Astrocyte (in vitro differentiated cells and primary cell): ENCODE data around the gene ZNF578.
"Not testable (repeated sequence)": the region's sequence is repeated elsewhere in the genome, so short reads cannot be mapped to it uniquely, and the experiment has no call there.

Source experiments
- EZH2 ChIP-seq: IDR thresholded peaks from 2 replicates; pipeline ENCODE4 v1.6.1; 2012; ENCODE audit warnings: mild to moderate bottlenecking, low read length, inconsistent platforms; ENCODE audit not compliant: insufficient read depth
- TF ChIP-seq, protein P1 (sequence below): IDR thresholded peaks from 2 replicates; pipeline ENCODE4 v1.5.1; 2011; ENCODE audit warnings: low read depth, mild to moderate bottlenecking, inconsistent platforms, low read length, moderate library complexity; ENCODE audit not compliant: insufficient read depth

DNA sequence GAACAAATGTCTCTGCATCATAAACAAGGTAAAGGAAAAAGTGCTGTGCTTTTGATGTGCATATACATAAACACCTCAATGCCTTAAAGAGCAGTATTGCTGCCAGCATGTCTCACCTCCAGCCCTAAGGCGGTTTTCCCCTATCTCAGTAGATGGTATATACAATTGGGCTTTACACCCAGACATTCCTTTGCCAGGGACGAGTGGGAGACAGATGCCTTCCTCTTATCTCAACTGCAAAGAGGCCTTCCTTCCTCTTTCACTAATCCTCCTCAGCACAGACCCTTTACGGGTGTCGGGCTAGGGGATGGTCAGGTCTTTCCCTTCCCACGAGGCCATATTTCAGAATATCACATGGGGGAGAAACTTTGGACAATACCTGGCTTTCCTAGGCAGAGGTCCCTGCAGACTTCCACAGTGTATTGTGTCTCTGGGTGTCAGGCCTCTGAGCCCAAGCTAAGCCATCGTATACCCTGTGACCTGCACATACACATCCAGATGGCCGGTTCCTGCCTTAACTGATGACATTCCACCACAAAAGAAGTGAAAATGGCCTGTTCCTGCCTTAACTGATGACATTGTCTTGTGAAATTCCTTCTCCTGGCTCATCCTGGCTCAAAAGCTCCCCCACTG, 30.9 kb downstream of the ZNF578 start:
- TF ChIP-seq EZH2: not testable (repeated sequence)
- TF ChIP-seq, protein P1, sequence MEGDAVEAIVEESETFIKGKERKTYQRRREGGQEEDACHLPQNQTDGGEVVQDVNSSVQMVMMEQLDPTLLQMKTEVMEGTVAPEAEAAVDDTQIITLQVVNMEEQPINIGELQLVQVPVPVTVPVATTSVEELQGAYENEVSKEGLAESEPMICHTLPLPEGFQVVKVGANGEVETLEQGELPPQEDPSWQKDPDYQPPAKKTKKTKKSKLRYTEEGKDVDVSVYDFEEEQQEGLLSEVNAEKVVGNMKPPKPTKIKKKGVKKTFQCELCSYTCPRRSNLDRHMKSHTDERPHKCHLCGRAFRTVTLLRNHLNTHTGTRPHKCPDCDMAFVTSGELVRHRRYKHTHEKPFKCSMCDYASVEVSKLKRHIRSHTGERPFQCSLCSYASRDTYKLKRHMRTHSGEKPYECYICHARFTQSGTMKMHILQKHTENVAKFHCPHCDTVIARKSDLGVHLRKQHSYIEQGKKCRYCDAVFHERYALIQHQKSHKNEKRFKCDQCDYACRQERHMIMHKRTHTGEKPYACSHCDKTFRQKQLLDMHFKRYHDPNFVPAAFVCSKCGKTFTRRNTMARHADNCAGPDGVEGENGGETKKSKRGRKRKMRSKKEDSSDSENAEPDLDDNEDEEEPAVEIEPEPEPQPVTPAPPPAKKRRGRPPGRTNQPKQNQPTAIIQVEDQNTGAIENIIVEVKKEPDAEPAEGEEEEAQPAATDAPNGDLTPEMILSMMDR: not testable (repeated sequence)
